IPS-20b (cell line): ENCODE measurements around the gene CCR2.

Source experiments
- H3K27ac ChIP-seq: one replicate; pipeline ENCODE4 v1.5.1; 2013; ENCODE audit warnings: low read length
- H3K27me3 ChIP-seq: 2 replicates; pipeline ENCODE4 v1.6.1; 2013; ENCODE audit warnings: mild to moderate bottlenecking, low read length, inconsistent platforms; ENCODE audit not compliant: insufficient read depth
- H3K36me3 ChIP-seq: 2 replicates; pipeline ENCODE4 v1.6.1; 2013; ENCODE audit warnings: low read depth, mild to moderate bottlenecking, inconsistent platforms, low read length, moderate library complexity; ENCODE audit not compliant: insufficient read depth
- H3K4me1 ChIP-seq: 2 replicates; pipeline ENCODE4 v1.6.1; 2013; ENCODE audit warnings: mild to moderate bottlenecking, control low read depth, inconsistent platforms, low read length, moderate library complexity; ENCODE audit not compliant: insufficient read depth
- H3K4me3 ChIP-seq: 2 replicates; pipeline ENCODE4 v1.5.1; 2013; ENCODE audit warnings: mild to moderate bottlenecking, low read length, inconsistent platforms
- H3K9ac ChIP-seq: 2 replicates; pipeline ENCODE4 v1.6.1; 2013; ENCODE audit warnings: low read depth, mild to moderate bottlenecking, inconsistent platforms, low read length, moderate library complexity
- H3K9me3 ChIP-seq: 2 replicates; pipeline ENCODE4 v1.6.1; 2013; ENCODE audit warnings: mild to moderate bottlenecking, low read depth, low read length, inconsistent platforms; ENCODE audit not compliant: insufficient read depth

The CCR2 gene

GRCh38 chr3:46370839-46371518, 17.1 kb downstream of the CCR2 start, which contains the start of gene CCR5:
CCR5 (plus strand) TSS chr3:46370946; CDS start chr3:46372903, 1,957 bp downstream.
- Histone ChIP-seq H3K27ac (no peak within 1 kb of the TSS), H3K4me3 (no peak within 1 kb of the TSS), H3K36me3 (no peaks in the 10 kb centered on the region), H3K4me1 (peaks cover 10% of the 10 kb centered on the region), H3K27me3 (0 out of 2 replicates have a peak, but pooled peaks cover 8% of the 10 kb centered on the region), H3K9me3 (no peaks in the 10 kb centered on the region), H3K9ac (no peak within 1 kb of the TSS)

- no peaks in the 10 kb centered on the region for H3K36me3 ChIP-seq
- H3K4me1 ChIP-seq = peaks cover 10% of the 10 kb centered on the region
- H3K9me3 ChIP-seq = no peaks in the 10 kb centered on the region
- H3K27me3 ChIP-seq = 0 out of 2 replicates have a peak, but pooled peaks cover 8% of the 10 kb centered on the region
- H3K4me3 ChIP-seq = no peak overlapping the region
- no peak overlapping the region for H3K9ac ChIP-seq
- H3K27ac ChIP-seq = no peak overlapping the region
Measured at GRCh38 chr3:46371519-46372340, 17.8 kb downstream of the CCR2 start.

GRCh38 chr3:46372492-46373359, 18.8 kb downstream of the CCR2 start:
- Histone ChIP-seq H3K4me1 (peaks cover 10% of the 10 kb centered on the region), H3K36me3 (no peaks in the 10 kb centered on the region), H3K27me3 (0 out of 2 replicates have a peak, but pooled peaks cover 8% of the 10 kb centered on the region), H3K9ac (no peak overlapping the region), H3K4me3 (no peak overlapping the region), H3K9me3 (no peaks in the 10 kb centered on the region), H3K27ac (no peak overlapping the region)

- no peak overlapping the region for H3K4me3 ChIP-seq
- no peak overlapping the region for H3K9ac ChIP-seq
- H3K27me3 ChIP-seq = 0 out of 2 replicates have a peak, but pooled peaks cover 8% of the 10 kb centered on the region
- no peak overlapping the region for H3K27ac ChIP-seq
- no peaks in the 10 kb centered on the region for H3K36me3 ChIP-seq
- H3K4me1 ChIP-seq = peaks cover 10% of the 10 kb centered on the region
- no peaks in the 10 kb centered on the region for H3K9me3 ChIP-seq
Measured at GRCh38 chr3:46374755-46375154, 20.8 kb downstream of the CCR2 start.

- Histone ChIP-seq H3K9me3 (no peaks in the 10 kb centered on the region), H3K36me3 (no peaks in the 10 kb centered on the region), H3K4me1 (peaks cover 14% of the 10 kb centered on the region), H3K4me3 (no peak overlapping the region), H3K27me3 (0 out of 2 replicates have a peak, but pooled peaks cover 8% of the 10 kb centered on the region), H3K27ac (no peak overlapping the region), H3K9ac (no peak overlapping the region)
Measured at GRCh38 chr3:46375218-46375617, 21.3 kb downstream of the CCR2 start.

GRCh38 chr3:46375814-46376213, 21.9 kb downstream of the CCR2 start:
- Histone ChIP-seq H3K4me1 (peaks cover 20% of the 10 kb centered on the region), H3K36me3 (no peaks in the 10 kb centered on the region), H3K9me3 (no peaks in the 10 kb centered on the region), H3K4me3 (no peak overlapping the region), H3K27ac (no peak overlapping the region), H3K9ac (no peak overlapping the region), H3K27me3 (0 out of 2 replicates have a peak, but pooled peaks cover 8% of the 10 kb centered on the region)

- Histone ChIP-seq H3K36me3 (no peaks in the 10 kb centered on the region), H3K27me3 (0 out of 2 replicates have a peak, but pooled peaks cover 8% of the 10 kb centered on the region), H3K9me3 (no peaks in the 10 kb centered on the region), H3K9ac (no peak overlapping the region), H3K4me1 (peaks cover 21% of the 10 kb centered on the region), H3K27ac (no peak overlapping the region), H3K4me3 (no peak overlapping the region)
Measured at GRCh38 chr3:46378426-46378942, 24.6 kb downstream of the CCR2 start.

GRCh38 chr3:46380471-46381221, 26.7 kb downstream of the CCR2 start:
- H3K27ac ChIP-seq = no peak overlapping the region
- no peaks in the 10 kb centered on the region for H3K27me3 ChIP-seq
- no peaks in the 10 kb centered on the region for H3K36me3 ChIP-seq
- H3K4me1 ChIP-seq = peaks cover 13% of the 10 kb centered on the region; the same call in 1 of the 2 replicates
- no peaks in the 10 kb centered on the region for H3K9me3 ChIP-seq
- no peak overlapping the region for H3K4me3 ChIP-seq
- no peak overlapping the region for H3K9ac ChIP-seq

GRCh38 chr3:46381625-46382024, 27.7 kb downstream of the CCR2 start:
- H3K4me1 ChIP-seq = peaks cover 11% of the 10 kb centered on the region; the same call in 1 of the 2 replicates
- no peaks in the 10 kb centered on the region for H3K9me3 ChIP-seq
- H3K36me3 ChIP-seq = no peaks in the 10 kb centered on the region
- no peak overlapping the region for H3K27ac ChIP-seq
- H3K4me3 ChIP-seq = no peak overlapping the region
- no peaks in the 10 kb centered on the region for H3K27me3 ChIP-seq
- no peak overlapping the region for H3K9ac ChIP-seq

GRCh38 chr3:46383211-46383950, 29.5 kb downstream of the CCR2 start:
- no peaks in the 10 kb centered on the region for H3K9me3 ChIP-seq
- no peak overlapping the region for H3K9ac ChIP-seq
- H3K27ac ChIP-seq = no peak overlapping the region
- H3K4me1 ChIP-seq = peaks cover 11% of the 10 kb centered on the region; the same call in 1 of the 2 replicates
- no peak overlapping the region for H3K4me3 ChIP-seq
- H3K36me3 ChIP-seq = no peaks in the 10 kb centered on the region
- no peaks in the 10 kb centered on the region for H3K27me3 ChIP-seq
